HCT116 (cell line): ENCODE results near the gene OCA2. TPM values are rescaled to one million over a fixed set of nuclear protein-coding genes. Genes with fewer than 3 reads are reported as not detected.
"Not testable (repeated sequence)": the region's sequence is repeated elsewhere in the genome, so short reads cannot be mapped to it uniquely, and the experiment has no call there.

Experiments used
- ATAC-seq: fragments of 200-7000 bp; cut with Tn5 transposase; 2 replicates; pipeline ENCODE4 v1.9.1; 2020; ENCODE audit warnings: mild to moderate bottlenecking, moderate library complexity
- BruUV-seq: library from RNA; stranded (reverse); fragments of 400-500 nt; replicated peaks from 2 replicates; lab custom pipeline; 2021; lab: Mats Ljungman, UMichigan
- CTCF ChIA-PET: fragments of 300-600 bp; sonication (Branson Sonifier 250); formaldehyde crosslinking; loops from one replicate; lab custom pipeline; 2021; ENCODE audit warnings: antibody characterized with exemption; lab: Charles Lee
- POLR2A ChIA-PET: fragments of 300-600, 350-600 bp; sonication (Branson Sonifier 250); formaldehyde crosslinking; loops from one replicate; lab custom pipeline; 2021; ENCODE audit warnings: antibody characterized with exemption; lab: Charles Lee
- RAD21 ChIA-PET, 2 experiments: fragments of 300-600 bp; sonication (Branson Sonifier 250); formaldehyde crosslinking; loops; one replicate each; lab custom pipeline; 2023; ENCODE audit warnings: low total read pairs in 2 of 2; ENCODE audit not compliant: uncharacterized antibody in 2 of 2, unreplicated experiment in 2 of 2, low non-redundant PET in 1 of 2; lab: Charles Lee
- DNase-seq: peaks from one replicate; pipeline ENCODE4 v3.0.0-alpha.2; 2010; ENCODE audit warnings: low read depth, low spot score
- H2AFZ ChIP-seq: fragments of 200-600 bp; shearing (Covaris generic), sonication (generic); 2 replicates; pipeline ENCODE4 v1.6.1; 2017; ENCODE audit warnings: low read depth, mixed run types, mixed read lengths, antibody characterized with exemption, low read length; ENCODE audit not compliant: poor library complexity, severe bottlenecking
- H3K27ac ChIP-seq: 2 replicates; pipeline ENCODE4 v1.5.1; 2012; ENCODE audit warnings: low read depth, low read length
- H3K27me3 ChIP-seq: fragments of 200-600 bp; sonication (generic); 2 replicates; pipeline ENCODE4 v1.6.1; 2016; ENCODE audit warnings: mixed run types, low read length, mixed read lengths; ENCODE audit not compliant: insufficient read depth
- H3K36me3 ChIP-seq, 2 experiments: fragments of 200-500 bp in 1 of 2; fragments of 200-600 bp in 1 of 2; sonication (Bioruptor generic) in 1 of 2; sonication (generic) in 1 of 2; 2 replicates each; pipeline versions ENCODE4 v1.5.1 to v1.6.1; 2014 to 2016; ENCODE audit warnings: low read length in 2 of 2, inconsistent platforms in 1 of 2, mixed read lengths in 1 of 2, mixed run types in 1 of 2; ENCODE audit not compliant: insufficient read depth in 2 of 2, control insufficient read depth in 1 of 2
- H3K4me1 ChIP-seq, 2 experiments: fragments of 200-600 bp in 1 of 2; sonication (generic) in 1 of 2; 2 replicates each; pipeline versions ENCODE4 v1.5.1 to v1.6.1; 2012 to 2017; ENCODE audit warnings: low read length in 2 of 2, inconsistent platforms in 1 of 2, mild to moderate bottlenecking in 1 of 2, mixed read lengths in 1 of 2, mixed run types in 1 of 2, moderate library complexity in 1 of 2; ENCODE audit not compliant: insufficient read depth in 2 of 2, control insufficient read depth in 1 of 2
- H3K4me2 ChIP-seq: fragments of 200-600 bp; sonication (generic); 2 replicates; pipeline ENCODE4 v1.6.1; 2017; ENCODE audit warnings: mixed run types, low read length, mixed read lengths
- H3K4me3 ChIP-seq, 2 experiments: fragments of 200-600 bp in 1 of 2; sonication (generic) in 1 of 2; replicated peaks in 1 of 2; 2 replicates each; pipeline ENCODE4 v1.5.1; 2011 to 2016; ENCODE audit warnings: low read length in 2 of 2, control low read depth in 1 of 2, low read depth in 1 of 2, mild to moderate bottlenecking in 1 of 2, mixed read lengths in 1 of 2, mixed run types in 1 of 2
- H3K79me2 ChIP-seq: fragments of 200-600 bp; sonication (generic); 2 replicates; pipeline ENCODE4 v1.6.1; 2017; ENCODE audit warnings: mild to moderate bottlenecking, mixed run types, low read length, moderate library complexity, mixed read lengths; ENCODE audit not compliant: insufficient read depth
- H3K9ac ChIP-seq: fragments of 200-600 bp; sonication (generic); 2 replicates; pipeline ENCODE4 v1.6.1; 2016; ENCODE audit warnings: low read length, mixed read lengths
- H3K9me2 ChIP-seq: fragments of 200-600 bp; sonication (generic), shearing (Covaris generic); 2 replicates; pipeline ENCODE4 v1.6.1; 2017; ENCODE audit warnings: mixed run types, mild to moderate bottlenecking, moderate library complexity; ENCODE audit not compliant: insufficient read depth
- H3K9me3 ChIP-seq, 2 experiments: fragments of 200-500 bp in 1 of 2; fragments of 200-600 bp in 1 of 2; sonication (Bioruptor generic) in 1 of 2; sonication (generic) in 1 of 2; 2 replicates each; pipeline ENCODE4 v1.6.1; 2014 to 2017; ENCODE audit warnings: low read length in 2 of 2, mixed read lengths in 2 of 2, inconsistent platforms in 1 of 2, low read depth in 1 of 2, mild to moderate bottlenecking in 1 of 2, mixed run types in 1 of 2, moderate library complexity in 1 of 2; ENCODE audit not compliant: control insufficient read depth in 1 of 2, insufficient read depth in 1 of 2
- H4K20me1 ChIP-seq: fragments of 200-600 bp; sonication (generic), shearing (Covaris generic); 2 replicates; pipeline ENCODE4 v1.6.1; 2017; ENCODE audit warnings: mixed run types, mild to moderate bottlenecking, moderate library complexity; ENCODE audit not compliant: insufficient read depth
- ATF3 ChIP-seq: IDR thresholded peaks from 2 replicates; pipeline ENCODE4 v1.6.1; 2012
- CBX3 ChIP-seq: IDR thresholded peaks from 2 replicates; pipeline ENCODE4 v1.6.1; 2012; ENCODE audit warnings: low read depth
- CEBPB ChIP-seq: IDR thresholded peaks from 2 replicates; pipeline ENCODE4 v1.6.1; 2012; ENCODE audit warnings: low read depth
- CTCF ChIP-seq, 3 experiments: fragments of 200-600 bp in 1 of 3; sonication (generic) in 1 of 3; IDR thresholded peaks in 2 of 3; conservative IDR thresholded peaks in 1 of 3; 2 replicates each; pipeline ENCODE4 v1.5.1; 2012 to 2017; ENCODE audit warnings: low read depth in 2 of 3, low read length in 2 of 3, antibody characterized with exemption in 1 of 3, borderline replicate concordance in 1 of 3, control low read depth in 1 of 3, mild to moderate bottlenecking in 1 of 3, mixed read lengths in 1 of 3, mixed run types in 1 of 3, moderate library complexity in 1 of 3; ENCODE audit not compliant: insufficient read depth in 1 of 3
- EGR1 ChIP-seq: IDR thresholded peaks from 2 replicates; pipeline ENCODE4 v1.6.1; 2012; ENCODE audit warnings: low read depth
- ELF1 ChIP-seq: IDR thresholded peaks from 2 replicates; pipeline ENCODE4 v1.6.1; 2012; ENCODE audit warnings: low read depth, borderline replicate concordance
- EZH2phosphoT487 ChIP-seq: fragments of 200-600 bp; IDR thresholded peaks from 2 replicates; pipeline ENCODE4 v1.6.1; 2018; ENCODE audit warnings: antibody characterized with exemption, borderline replicate concordance
- FOSL1 ChIP-seq: IDR thresholded peaks from 2 replicates; pipeline ENCODE4 v1.6.1; 2012; ENCODE audit warnings: low read depth
- JUND ChIP-seq: IDR thresholded peaks from 2 replicates; pipeline ENCODE4 v1.6.1; 2012
- POLR2AphosphoS5 ChIP-seq: IDR thresholded peaks from 2 replicates; pipeline ENCODE4 v1.6.1; 2011; ENCODE audit warnings: mild to moderate bottlenecking, low read depth, low read length, moderate library complexity
- RAD21 ChIP-seq: IDR thresholded peaks from 2 replicates; pipeline ENCODE4 v1.6.1; 2012; ENCODE audit warnings: low read depth, mild to moderate bottlenecking
- SP1 ChIP-seq: IDR thresholded peaks from 2 replicates; pipeline ENCODE4 v1.6.1; 2012; ENCODE audit warnings: low read depth
- SRF ChIP-seq: IDR thresholded peaks from 2 replicates; pipeline ENCODE4 v1.6.1; 2012; ENCODE audit warnings: low read depth
- TCF7L2 ChIP-seq: IDR thresholded peaks from 2 replicates; pipeline ENCODE4 v1.7.0; 2011; ENCODE audit warnings: borderline replicate concordance, inconsistent platforms; ENCODE audit not compliant: insufficient read depth, insufficient read length; ENCODE audit errors: extremely low read depth
- YY1 ChIP-seq: IDR thresholded peaks from 2 replicates; pipeline ENCODE4 v1.6.1; 2011; ENCODE audit warnings: low read length, low read depth, moderate library complexity, mild to moderate bottlenecking; ENCODE audit not compliant: insufficient replicate concordance; ENCODE audit errors: extremely low read depth
- ZBTB33 ChIP-seq: IDR thresholded peaks from 2 replicates; pipeline ENCODE4 v1.6.1; 2011; ENCODE audit warnings: mild to moderate bottlenecking, low read length, moderate library complexity; ENCODE audit not compliant: insufficient replicate concordance; ENCODE audit errors: extremely low read depth
- ZNF274 ChIP-seq: fragments of 200-500 bp; sonication (Bioruptor generic); IDR thresholded peaks from 2 replicates; pipeline ENCODE4 v1.6.1; 2014; ENCODE audit warnings: mild to moderate bottlenecking, low read depth, low read length, inconsistent platforms
- intact Hi-C: fragments of 100-400 bp; cut with micrococcal nuclease; formaldehyde crosslinking; loops from 2 replicates; pipeline ENCODE4 v1.10.0; 2022
- total RNA-seq: library from RNA; stranded (reverse); gene quantifications from one replicate; pipeline ENCODE4 v1.2.1, GENCODE V29; 2021; ENCODE audit not compliant: unreplicated experiment

Gene OCA2
- total RNA-seq, 1 experiment from 2014 or later, result not detected

- no peak overlapping the region for H2AFZ ChIP-seq
- DNase-seq (no peak), ATAC-seq (no peak)
- H3K9ac ChIP-seq, result no peak overlapping the region
- RAD21 ChIA-PET, result no interaction called here
- no peaks in the 10 kb centered on the region for H3K9me3 ChIP-seq
- no peak overlapping the region for H3K4me3 ChIP-seq
- POLR2A ChIA-PET, result no interaction called here
- H3K4me2 ChIP-seq, result no peak overlapping the region
- CTCF ChIA-PET, result no interaction called here
- intact Hi-C loops, result no loop called here
- no TSS peak for BruUV-seq
- TF ChIP-seq ATF3 (no peak), FOSL1 (no peak), CBX3 (no peak), EGR1 (no peak), ELF1 (no peak), TCF7L2 (no peak), YY1 (no peak), RAD21 (no peak), SP1 (no peak), CEBPB (no peak), SRF (no peak), ZNF274 (no peak), EZH2phosphoT487 (no peak), POLR2AphosphoS5 (no peak), ZBTB33 (no peak), CTCF (IDR thresholded peaks at IDR 0.05 in 2 of 3, conservative IDR thresholded peaks at IDR 0.05 in 1 of 3; ENCODE audit: borderline replicate concordance in 1 of 3, insufficient read depth in 1 of 3, low read depth in 2 of 3, low read length in 2 of 3) (no peak), JUND (no peak)
- no peak overlapping the region for H3K27ac ChIP-seq
- H3K9me2 ChIP-seq, result no peaks in the 10 kb centered on the region
- no peaks in the 10 kb centered on the region for H3K79me2 ChIP-seq
- H3K27me3 ChIP-seq, result no peaks in the 10 kb centered on the region
- H3K36me3 ChIP-seq, result peaks cover 0 to 7% of the 10 kb centered on the region in 2 experiments; a peak in 2 of 4 replicates
- no peaks in the 10 kb centered on the region for H4K20me1 ChIP-seq
- H3K4me1 ChIP-seq, result no peaks in the 10 kb centered on the region
These were observed 40.9 kb upstream of the OCA2 start for GRCh38 chr15:28140062-28140461.

GRCh38 chr15:28137408-28138039 lies 38.4 kb upstream of the OCA2 start:
- intact Hi-C loops, H4K20me1 ChIP-seq, H3K9me2 ChIP-seq, CTCF ChIA-PET, H3K9ac ChIP-seq, H3K4me2 ChIP-seq, H3K79me2 ChIP-seq, H3K27me3 ChIP-seq, H3K9me3 ChIP-seq, ATAC-seq, H3K36me3 ChIP-seq, RAD21 ChIA-PET, DNase-seq, H2AFZ ChIP-seq, H3K27ac ChIP-seq, BruUV-seq, H3K4me1 ChIP-seq, H3K4me3 ChIP-seq, POLR2A ChIA-PET: not testable (repeated sequence)
